ENCODE results near the gene C1QTNF1. TPM values are rescaled to one million over a fixed set of nuclear protein-coding genes. Genes with fewer than 3 reads are reported as not detected.

The C1QTNF1 gene
- total RNA-seq, 4 donors from 2014 or later: 110 to 438 (median 388) TPM

DNA sequence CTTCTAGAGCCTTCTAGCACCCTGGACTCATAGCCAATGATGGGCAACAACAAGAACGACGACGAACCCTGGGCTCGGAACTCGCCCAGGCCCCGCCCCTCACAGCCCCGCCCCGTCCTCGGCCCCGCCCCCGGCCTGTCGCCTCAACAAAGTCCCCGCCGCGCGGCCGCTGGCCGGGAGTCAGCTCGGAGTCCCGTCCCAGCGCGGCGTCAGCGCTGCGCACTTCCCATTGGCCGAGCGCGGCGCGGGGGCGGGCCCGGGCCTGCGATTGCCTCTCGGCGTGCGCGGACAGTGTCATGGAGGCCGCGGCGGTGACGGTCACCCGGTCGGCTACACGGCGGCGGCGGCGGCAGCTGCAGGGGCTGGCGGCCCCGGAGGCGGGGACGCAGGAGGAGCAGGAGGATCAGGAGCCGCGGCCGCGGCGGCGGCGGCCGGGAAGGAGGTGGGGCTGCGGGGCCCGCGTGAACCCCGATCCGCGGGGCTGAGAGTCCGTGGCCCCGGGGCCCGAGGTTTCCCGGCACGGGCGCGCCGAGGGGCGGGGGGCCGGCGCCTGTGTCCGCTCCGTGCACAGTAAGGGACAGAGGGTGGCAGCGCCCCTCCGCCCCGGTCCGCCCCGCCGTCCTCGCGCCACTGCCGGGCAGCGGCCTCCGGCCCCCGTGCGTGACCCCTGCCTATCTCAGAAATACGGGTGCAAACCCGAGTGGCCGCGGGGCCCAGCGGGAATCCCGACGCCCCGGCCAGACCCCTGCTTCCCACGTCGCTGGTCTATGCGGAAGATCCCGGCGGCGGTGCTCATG lies 50.9 kb downstream of the C1QTNF1 start, which contains the start of gene ENGASE:
Gene ENGASE, plus strand, starts transcription at position 176 of the 797 bp plus-strand sequence. Its CDS starts 121 bp downstream, at position 297.
- TF ChIP-seq, protein P1, sequence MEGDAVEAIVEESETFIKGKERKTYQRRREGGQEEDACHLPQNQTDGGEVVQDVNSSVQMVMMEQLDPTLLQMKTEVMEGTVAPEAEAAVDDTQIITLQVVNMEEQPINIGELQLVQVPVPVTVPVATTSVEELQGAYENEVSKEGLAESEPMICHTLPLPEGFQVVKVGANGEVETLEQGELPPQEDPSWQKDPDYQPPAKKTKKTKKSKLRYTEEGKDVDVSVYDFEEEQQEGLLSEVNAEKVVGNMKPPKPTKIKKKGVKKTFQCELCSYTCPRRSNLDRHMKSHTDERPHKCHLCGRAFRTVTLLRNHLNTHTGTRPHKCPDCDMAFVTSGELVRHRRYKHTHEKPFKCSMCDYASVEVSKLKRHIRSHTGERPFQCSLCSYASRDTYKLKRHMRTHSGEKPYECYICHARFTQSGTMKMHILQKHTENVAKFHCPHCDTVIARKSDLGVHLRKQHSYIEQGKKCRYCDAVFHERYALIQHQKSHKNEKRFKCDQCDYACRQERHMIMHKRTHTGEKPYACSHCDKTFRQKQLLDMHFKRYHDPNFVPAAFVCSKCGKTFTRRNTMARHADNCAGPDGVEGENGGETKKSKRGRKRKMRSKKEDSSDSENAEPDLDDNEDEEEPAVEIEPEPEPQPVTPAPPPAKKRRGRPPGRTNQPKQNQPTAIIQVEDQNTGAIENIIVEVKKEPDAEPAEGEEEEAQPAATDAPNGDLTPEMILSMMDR (IDR thresholded peaks at IDR 0.05): no peak
- ATAC-seq (ENCODE audit: low FRiP score): peak; percentile 95
- DNase-seq (ENCODE audit: low spot score): peak; percentile 82

DNA sequence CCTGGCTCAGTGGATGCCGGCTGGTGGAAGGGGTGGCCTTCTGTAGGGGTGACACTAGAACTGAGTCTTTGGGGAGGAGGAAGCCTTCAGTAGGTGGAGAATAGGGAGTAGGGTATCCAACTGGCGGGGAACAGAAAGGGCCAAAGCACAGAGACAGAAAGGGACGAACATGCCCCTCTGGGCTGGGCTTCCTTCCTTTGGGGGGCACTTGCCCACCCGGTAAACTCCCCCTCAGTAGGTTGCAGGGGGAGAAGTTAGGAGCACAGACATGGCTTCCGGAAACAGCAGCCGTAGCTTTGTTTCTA lies 51.4 kb downstream of the C1QTNF1 start:
- ATAC-seq (ENCODE audit: low FRiP score) (no peak), DNase-seq (ENCODE audit: low spot score) (no peak)
- TF ChIP-seq, protein P1 (IDR thresholded peaks at IDR 0.05): no peak

DNA sequence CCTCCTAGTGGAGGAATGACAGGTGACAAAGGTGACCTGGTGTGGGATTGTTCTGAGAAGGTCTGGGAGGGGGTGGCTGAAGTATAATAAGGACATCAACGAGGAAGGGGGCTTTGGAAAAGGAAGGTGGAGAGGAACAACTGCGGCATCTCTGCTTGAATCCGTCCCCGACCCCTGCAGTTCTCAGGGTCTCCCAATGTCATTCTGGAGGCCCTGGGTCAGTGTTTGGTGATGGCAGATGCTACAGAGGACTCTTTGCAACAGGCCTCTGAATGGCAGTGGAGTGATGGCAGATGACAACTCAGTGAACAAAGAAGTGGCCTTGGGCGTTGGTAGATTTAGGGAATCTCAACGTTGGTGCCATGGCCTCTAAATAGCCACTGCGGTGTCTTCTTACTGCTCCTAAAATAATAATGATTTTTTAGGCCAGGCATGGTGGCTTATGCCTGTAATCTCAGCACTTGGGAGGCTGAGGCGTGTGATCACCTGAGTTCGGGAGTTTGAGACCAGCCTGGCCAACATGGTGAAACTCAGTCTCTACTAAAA lies 52.0 kb downstream of the C1QTNF1 start:
- TF ChIP-seq, protein P1 (IDR thresholded peaks at IDR 0.05): no peak
- ATAC-seq (ENCODE audit: low FRiP score) (no peak), DNase-seq (ENCODE audit: low spot score) (no peak)

DNA sequence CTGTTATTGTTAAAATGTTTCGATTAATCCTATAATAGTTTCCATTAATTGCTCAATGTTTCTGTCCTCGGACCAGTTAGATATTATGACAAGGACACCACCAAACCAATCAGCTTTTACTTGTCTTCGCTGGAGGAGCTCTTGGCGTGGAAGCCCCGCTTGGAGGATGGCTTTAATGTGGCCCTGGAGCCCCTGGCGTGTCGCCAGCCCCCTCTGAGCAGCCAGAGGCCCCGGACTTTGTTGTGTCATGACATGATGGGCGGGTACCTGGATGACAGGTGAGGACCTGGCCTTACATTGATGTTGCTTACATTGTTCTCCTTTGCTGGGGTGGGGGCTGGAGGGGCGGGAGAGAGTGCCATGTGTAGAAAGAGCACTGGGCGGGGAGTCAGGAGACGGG lies 53.6 kb downstream of the C1QTNF1 start:
- TF ChIP-seq, protein P1 (IDR thresholded peaks at IDR 0.05): no peak
- DNase-seq (ENCODE audit: low spot score) (no peak), ATAC-seq (ENCODE audit: low FRiP score) (no peak)

GRCh38 chr17:79078476-79079190 lies 54.7 kb downstream of the C1QTNF1 start:
- no peak for DNase-seq (ENCODE audit: low spot score)

DNA sequence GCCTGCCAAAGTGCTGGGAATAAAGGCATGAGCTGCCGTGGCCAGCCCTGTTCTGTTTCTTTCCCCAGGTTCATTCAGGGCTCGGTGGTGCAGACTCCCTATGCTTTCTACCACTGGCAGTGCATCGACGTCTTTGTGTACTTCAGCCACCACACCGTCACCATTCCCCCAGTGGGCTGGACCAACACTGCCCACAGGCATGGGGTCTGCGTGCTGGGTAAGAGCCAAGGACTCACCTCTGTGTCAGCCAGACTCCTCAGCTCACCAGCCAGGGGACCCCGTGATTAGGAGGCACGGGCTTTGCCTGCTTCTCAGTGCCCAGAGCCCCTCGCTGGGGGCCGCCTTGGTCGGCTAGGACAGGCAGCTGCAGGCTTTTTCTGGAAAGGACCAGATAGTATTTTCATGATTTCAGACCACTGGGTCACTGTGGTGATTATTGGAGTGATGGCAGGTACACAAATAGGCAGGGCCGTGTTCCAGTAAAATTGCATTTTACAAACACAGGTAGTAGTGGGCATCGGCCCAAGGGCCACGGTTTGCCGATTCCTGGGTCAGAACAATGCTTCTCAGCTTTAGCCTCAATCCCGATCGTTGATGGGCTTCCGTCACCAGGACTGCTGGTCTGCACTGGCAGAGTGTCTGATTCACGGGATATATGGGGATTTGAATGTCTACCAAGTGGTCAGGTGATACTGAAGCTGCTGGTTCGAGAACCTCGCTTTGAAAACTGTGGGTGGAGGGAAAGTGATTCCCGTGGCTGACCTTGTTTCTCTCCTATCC lies 55.6 kb downstream of the C1QTNF1 start:
- ATAC-seq (ENCODE audit: low FRiP score) (no peak), DNase-seq (ENCODE audit: low spot score) (no peak)
- TF ChIP-seq, protein P1 (IDR thresholded peaks at IDR 0.05): no peak

More at GRCh38 chr17:79078476-79079190, 54.7 kb downstream of the C1QTNF1 start:
- TF ChIP-seq, protein P1 (IDR thresholded peaks at IDR 0.05): no peak
- no peak for ATAC-seq (ENCODE audit: low FRiP score)

Measured in omental fat pad (tissue), 4 donors.